Measurements from ENCODE around the gene OR8D1.

GRCh38 chr11:124313131-124313530 lies 618 bp downstream of the OR8D1 start:
- TF ChIP-seq, protein P1, sequence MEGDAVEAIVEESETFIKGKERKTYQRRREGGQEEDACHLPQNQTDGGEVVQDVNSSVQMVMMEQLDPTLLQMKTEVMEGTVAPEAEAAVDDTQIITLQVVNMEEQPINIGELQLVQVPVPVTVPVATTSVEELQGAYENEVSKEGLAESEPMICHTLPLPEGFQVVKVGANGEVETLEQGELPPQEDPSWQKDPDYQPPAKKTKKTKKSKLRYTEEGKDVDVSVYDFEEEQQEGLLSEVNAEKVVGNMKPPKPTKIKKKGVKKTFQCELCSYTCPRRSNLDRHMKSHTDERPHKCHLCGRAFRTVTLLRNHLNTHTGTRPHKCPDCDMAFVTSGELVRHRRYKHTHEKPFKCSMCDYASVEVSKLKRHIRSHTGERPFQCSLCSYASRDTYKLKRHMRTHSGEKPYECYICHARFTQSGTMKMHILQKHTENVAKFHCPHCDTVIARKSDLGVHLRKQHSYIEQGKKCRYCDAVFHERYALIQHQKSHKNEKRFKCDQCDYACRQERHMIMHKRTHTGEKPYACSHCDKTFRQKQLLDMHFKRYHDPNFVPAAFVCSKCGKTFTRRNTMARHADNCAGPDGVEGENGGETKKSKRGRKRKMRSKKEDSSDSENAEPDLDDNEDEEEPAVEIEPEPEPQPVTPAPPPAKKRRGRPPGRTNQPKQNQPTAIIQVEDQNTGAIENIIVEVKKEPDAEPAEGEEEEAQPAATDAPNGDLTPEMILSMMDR (IDR thresholded peaks at IDR 0.05): no peak
- TF ChIP-seq POLR2A (IDR thresholded peaks at IDR 0.05; ENCODE audit: low read depth) (no peak), POLR2AphosphoS5 (IDR thresholded peaks at IDR 0.05) (no peak), EP300 (IDR thresholded peaks at IDR 0.05) (no peak)

Measured in esophagus muscularis mucosa (tissue), 4 donors.